Stomach (tissue), 9 donors: ENCODE results near the gene ARHGAP15. TPM values are rescaled to one million over a fixed set of nuclear protein-coding genes. Genes with fewer than 3 reads are reported as not detected.

Experiments
- DNase-seq, 2 donors: peaks; one replicate each; pipeline versions ENCODE4 v3.0.0 to v3.0.0-alpha.2; 2013 to 2019
- H3K27ac ChIP-seq, 5 donors: fragments of 200-600 bp in 4 of 5; sonication (generic) in 4 of 5; one replicate each; pipeline ENCODE4 v1.5.1; 2013 to 2019; ENCODE audit warnings: mild to moderate bottlenecking in 1 of 5, moderate library complexity in 1 of 5
- H3K27me3 ChIP-seq, 3 donors: fragments of 200-600 bp; sonication (generic); one replicate each; pipeline ENCODE4 v1.5.1; 2017 to 2019; ENCODE audit warnings: mixed run types in 1 of 3
- H3K36me3 ChIP-seq, 4 donors: fragments of 200-600 bp; sonication (generic); 1 replicate in 3 of 4; 2 replicates in 1 of 4; pipeline ENCODE4 v1.5.1; 2016 to 2019
- H3K4me1 ChIP-seq, 4 donors: fragments of 200-600 bp; sonication (generic); one replicate each; pipeline ENCODE4 v1.5.1; 2016 to 2019
- H3K4me3 ChIP-seq, 4 donors: fragments of 200-600 bp; sonication (generic) in 3 of 4; one replicate each; pipeline ENCODE4 v1.5.1; 2016 to 2019; ENCODE audit warnings: mild to moderate bottlenecking in 1 of 4
- H3K9me3 ChIP-seq, 4 donors: fragments of 200-600 bp; sonication (generic); one replicate each; pipeline ENCODE4 v1.5.1; 2016 to 2019
- CTCF ChIP-seq, 7 experiments: fragments of 450-650 bp in 4 of 7; fragments of 200-600 bp in 3 of 7; sonication (generic) in 3 of 7; IDR thresholded peaks; one replicate each; pipeline ENCODE4 v1.5.1; 2016 to 2019; ENCODE audit warnings: antibody characterized with exemption in 7 of 7, control low read depth in 2 of 7, mild to moderate bottlenecking in 1 of 7
- EP300 ChIP-seq: sonication (generic); formaldehyde crosslinking; IDR thresholded peaks from one replicate; pipeline ENCODE4 v1.6.1; 2017; ENCODE audit warnings: antibody characterized with exemption
- POLR2A ChIP-seq, 4 donors: fragments of 450-650 bp; IDR thresholded peaks; one replicate each; pipeline ENCODE4 v1.6.1; 2016; ENCODE audit warnings: antibody characterized with exemption in 4 of 4, control low read depth in 2 of 4, mild to moderate bottlenecking in 1 of 4, moderate library complexity in 1 of 4
- POLR2AphosphoS5 ChIP-seq, 3 donors: sonication (generic); formaldehyde crosslinking; IDR thresholded peaks; one replicate each; pipeline ENCODE4 v1.6.1; 2016; ENCODE audit warnings: antibody characterized with exemption in 3 of 3
- WGBS, 5 donors: extraction: QIAGEN DNeasy Blood & Tissue Kit in 3 of 5; methylation state at CpG; one replicate each; pipeline versions ENCODE4 v1.1.5 to v1.1.7; 2013 to 2018; 5-methylcytosine and 5-hydroxymethylcytosine counted together
- intact Hi-C: fragments of 100-400 bp; cut with DNase I; formaldehyde crosslinking; loops from one replicate; pipeline ENCODE4 v1.15.1; 2023; ENCODE audit warnings: low total_unique reads
- polyA plus RNA-seq, 3 donors: library from polyadenylated mRNA; stranded (reverse); fragments of 200-250 nt; gene quantifications; one replicate each; pipeline ENCODE4 v1.2.3, GENCODE V29; 2013
- total RNA-seq, 5 donors: library from RNA; depleted of rRNA; stranded (reverse); fragments of >200 nt; gene quantifications; one replicate each; pipeline versions ENCODE4 v1.1.0 to v1.2.3, GENCODE V29; 2014 to 2016
- donor health status: healthy with polysubstance abuse.
- donor health status: Bipolar disorder and iron deficiency.
- donor health status: healthy.

Gene ARHGAP15
- total and polyA plus RNA-seq, 8 donors, result 1.8 to 66.3 (median 6.8) TPM; not detected in 1

- Histone ChIP-seq H3K27ac (no peak overlapping the region), H3K9me3 (no peaks in the 10 kb centered on the region), H3K27me3 (no peaks in the 10 kb centered on the region), H3K4me1 (no peaks in the 10 kb centered on the region), H3K4me3 (no peak overlapping the region), H3K36me3 (no peaks in the 10 kb centered on the region)
- no peak for DNase-seq
- intact Hi-C loops, result no loop called here
- TF ChIP-seq POLR2A (IDR thresholded peaks at IDR 0.05) (no peak), EP300 (no peak), POLR2AphosphoS5 (IDR thresholded peaks at IDR 0.05) (no peak), CTCF (IDR thresholded peaks at IDR 0.05) (no peak)
- WGBS, 5 donors, result 85 to 95% (median 90%) methylated on average over 4 of the region's 4 CpGs
Observed at GRCh38 chr2:143776526-143777297, 647.5 kb downstream of the ARHGAP15 start.

DNA sequence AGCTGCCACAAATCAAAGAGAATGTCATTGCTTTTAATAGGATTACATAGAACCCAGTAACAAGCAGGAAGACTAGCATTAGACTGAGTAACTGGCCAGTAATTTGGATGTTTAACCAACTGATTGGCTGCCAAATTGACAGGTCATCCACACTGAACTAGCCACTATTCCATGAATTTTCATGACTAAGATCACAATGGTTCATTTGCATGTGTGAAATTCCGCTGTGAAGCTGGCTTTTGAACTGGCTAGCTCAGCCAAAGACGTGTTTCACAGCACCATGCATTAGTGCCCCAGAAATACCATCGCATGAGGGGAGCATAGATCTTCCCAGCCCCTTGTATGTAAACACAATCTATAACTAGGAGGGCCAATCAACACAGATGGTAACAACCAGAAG lies 649.8 kb downstream of the ARHGAP15 start:
- Histone ChIP-seq H3K27me3 (no peaks in the 10 kb centered on the region), H3K36me3 (no peaks in the 10 kb centered on the region), H3K27ac (no peak overlapping the region), H3K4me3 (no peak overlapping the region), H3K4me1 (no peaks in the 10 kb centered on the region), H3K9me3 (no peaks in the 10 kb centered on the region)
- no peak for DNase-seq
- 86 to 92% (median 90%) methylated on average over 3 of the region's 3 CpGs for WGBS, 5 donors
- no peak for TF ChIP-seq EP300
- TF ChIP-seq CTCF (IDR thresholded peaks at IDR 0.05), result no peak
- no peak for TF ChIP-seq POLR2AphosphoS5 (IDR thresholded peaks at IDR 0.05)
- no peak for TF ChIP-seq POLR2A (IDR thresholded peaks at IDR 0.05)
- intact Hi-C loops, result no loop called here

GRCh38 chr2:143786026-143786765 lies 657.0 kb downstream of the ARHGAP15 start:
- H3K4me1 ChIP-seq, result no peaks in the 10 kb centered on the region
- H3K27ac ChIP-seq, result no peak overlapping the region
- peak in 1 of 2 donors; percentile 44 for DNase-seq
- WGBS, 5 donors, result 63 to 77% (median 74%) methylated on average over 5 of the region's 5 CpGs
- H3K4me3 ChIP-seq, result no peak overlapping the region
- H3K9me3 ChIP-seq, result no peaks in the 10 kb centered on the region
- TF ChIP-seq POLR2A (IDR thresholded peaks at IDR 0.05), result no peak
- H3K36me3 ChIP-seq, result no peaks in the 10 kb centered on the region
- H3K27me3 ChIP-seq, result no peaks in the 10 kb centered on the region
- intact Hi-C loops, result no loop called here

GRCh38 chr2:143787674-143788073 lies 658.5 kb downstream of the ARHGAP15 start:
- WGBS, 5 donors, result 87 to 97% (median 89%) methylated on average over 2 of the region's 2 CpGs
- DNase-seq, result no peak
- TF ChIP-seq EP300 (no peak), POLR2A (IDR thresholded peaks at IDR 0.05) (no peak), POLR2AphosphoS5 (IDR thresholded peaks at IDR 0.05) (no peak), CTCF (IDR thresholded peaks at IDR 0.05) (no peak)
- Histone ChIP-seq H3K27ac (no peak overlapping the region), H3K4me3 (no peak overlapping the region), H3K9me3 (no peaks in the 10 kb centered on the region), H3K36me3 (no peaks in the 10 kb centered on the region), H3K27me3 (no peaks in the 10 kb centered on the region), H3K4me1 (no peaks in the 10 kb centered on the region)
- intact Hi-C loops, result no loop called here
